PFSK-1 (cell line): ENCODE results near the gene MED8.

Source experiments
- FOXP2 ChIP-seq: optimal IDR thresholded peaks from 2 replicates; pipeline ENCODE3; 2011; ENCODE audit warnings: borderline replicate concordance, control low read depth, inconsistent platforms; ENCODE audit not compliant: insufficient read depth; ENCODE audit errors: extremely low read length, extremely low read depth
- POLR2AphosphoS5 ChIP-seq: IDR thresholded peaks from 2 replicates; pipeline ENCODE4 v1.6.1; 2012; ENCODE audit warnings: low read depth, mild to moderate bottlenecking, control low read depth, low read length, moderate library complexity
- SIN3A ChIP-seq: IDR thresholded peaks from 2 replicates; pipeline ENCODE4 v1.6.1; 2012; ENCODE audit warnings: mild to moderate bottlenecking, low read length, moderate library complexity, borderline replicate concordance; ENCODE audit not compliant: insufficient read depth
- TAF1 ChIP-seq: IDR thresholded peaks from 2 replicates; pipeline ENCODE4 v1.6.1; 2012; ENCODE audit warnings: low read length, control low read depth, borderline replicate concordance; ENCODE audit not compliant: insufficient read depth
- TF ChIP-seq, protein P1 (sequence below), 2 experiments: IDR thresholded peaks; 2 replicates each; pipeline versions ENCODE4 v1.6.1 to v1.8.0; 2011 to 2012; ENCODE audit warnings: low read depth in 2 of 2, low read length in 2 of 2, control low read depth in 1 of 2, inconsistent platforms in 1 of 2, mild to moderate bottlenecking in 1 of 2, moderate library complexity in 1 of 2; ENCODE audit not compliant: insufficient read depth in 1 of 2

GRCh38 chr1:43370564-43370963, 19.0 kb downstream of the MED8 start:
- TF ChIP-seq FOXP2, result no peak
- TF ChIP-seq POLR2AphosphoS5, result no peak
- TF ChIP-seq, protein P1, sequence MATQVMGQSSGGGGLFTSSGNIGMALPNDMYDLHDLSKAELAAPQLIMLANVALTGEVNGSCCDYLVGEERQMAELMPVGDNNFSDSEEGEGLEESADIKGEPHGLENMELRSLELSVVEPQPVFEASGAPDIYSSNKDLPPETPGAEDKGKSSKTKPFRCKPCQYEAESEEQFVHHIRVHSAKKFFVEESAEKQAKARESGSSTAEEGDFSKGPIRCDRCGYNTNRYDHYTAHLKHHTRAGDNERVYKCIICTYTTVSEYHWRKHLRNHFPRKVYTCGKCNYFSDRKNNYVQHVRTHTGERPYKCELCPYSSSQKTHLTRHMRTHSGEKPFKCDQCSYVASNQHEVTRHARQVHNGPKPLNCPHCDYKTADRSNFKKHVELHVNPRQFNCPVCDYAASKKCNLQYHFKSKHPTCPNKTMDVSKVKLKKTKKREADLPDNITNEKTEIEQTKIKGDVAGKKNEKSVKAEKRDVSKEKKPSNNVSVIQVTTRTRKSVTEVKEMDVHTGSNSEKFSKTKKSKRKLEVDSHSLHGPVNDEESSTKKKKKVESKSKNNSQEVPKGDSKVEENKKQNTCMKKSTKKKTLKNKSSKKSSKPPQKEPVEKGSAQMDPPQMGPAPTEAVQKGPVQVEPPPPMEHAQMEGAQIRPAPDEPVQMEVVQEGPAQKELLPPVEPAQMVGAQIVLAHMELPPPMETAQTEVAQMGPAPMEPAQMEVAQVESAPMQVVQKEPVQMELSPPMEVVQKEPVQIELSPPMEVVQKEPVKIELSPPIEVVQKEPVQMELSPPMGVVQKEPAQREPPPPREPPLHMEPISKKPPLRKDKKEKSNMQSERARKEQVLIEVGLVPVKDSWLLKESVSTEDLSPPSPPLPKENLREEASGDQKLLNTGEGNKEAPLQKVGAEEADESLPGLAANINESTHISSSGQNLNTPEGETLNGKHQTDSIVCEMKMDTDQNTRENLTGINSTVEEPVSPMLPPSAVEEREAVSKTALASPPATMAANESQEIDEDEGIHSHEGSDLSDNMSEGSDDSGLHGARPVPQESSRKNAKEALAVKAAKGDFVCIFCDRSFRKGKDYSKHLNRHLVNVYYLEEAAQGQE (IDR thresholded peaks at IDR 0.05; ENCODE audit: insufficient read depth in 1 of 2, low read depth in 2 of 2, low read length in 2 of 2), result no peak
- TF ChIP-seq TAF1, result no peak
- no peak for TF ChIP-seq SIN3A
